Measurements from ENCODE around the gene HIPK1.
A peak's percentile ranks its signal among the peaks of the same experiment; 100 is the strongest.
"Not testable (repeated sequence)": the region's sequence is repeated elsewhere in the genome, so short reads cannot be mapped to it uniquely, and the experiment has no call there.

HIPK1 gene

DNA sequence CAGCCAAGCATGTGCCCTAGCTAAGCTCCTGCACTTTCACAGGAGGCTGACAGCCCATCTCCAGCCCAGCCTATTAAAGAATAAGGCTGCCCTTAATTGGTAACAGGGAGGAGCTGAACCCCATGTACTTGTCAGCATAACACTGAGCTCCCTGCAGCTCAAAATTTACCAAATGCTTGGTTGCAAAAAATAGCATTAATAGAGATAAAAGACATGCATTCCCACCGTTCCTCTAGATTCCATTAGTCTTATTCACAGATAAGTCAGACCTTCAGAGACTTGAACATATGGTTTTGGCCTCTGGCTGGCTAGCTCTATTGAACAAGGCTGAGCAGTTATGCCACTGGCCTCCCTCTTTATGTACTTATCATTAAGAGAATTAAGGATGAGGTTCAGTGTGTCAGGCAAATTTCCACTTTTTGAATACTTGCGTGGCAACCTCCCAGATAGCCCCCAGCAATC is 79.4 kb downstream of the HIPK1 start:
- Histone ChIP-seq H3K36me3 (ENCODE audit: insufficient read depth, low read depth, low read length) (no peaks in the 10 kb centered on the region), H3K4me1 (ENCODE audit: insufficient read depth, low read length) (peaks cover 11% of the 10 kb centered on the region; the same call in 1 of the 2 replicates), H3K9ac (ENCODE audit: low read depth, low read length) (no peak overlapping the region), H3K27me3 (ENCODE audit: insufficient read depth, low read length) (no peaks in the 10 kb centered on the region), H3K4me3 (ENCODE audit: low read length) (no peak overlapping the region), H3K27ac (ENCODE audit: low read length) (no peak overlapping the region), H3K9me3 (ENCODE audit: insufficient read depth, low read depth, low read length) (0 out of 2 replicates have a peak, but pooled peaks cover 2% of the 10 kb centered on the region)

DNA sequence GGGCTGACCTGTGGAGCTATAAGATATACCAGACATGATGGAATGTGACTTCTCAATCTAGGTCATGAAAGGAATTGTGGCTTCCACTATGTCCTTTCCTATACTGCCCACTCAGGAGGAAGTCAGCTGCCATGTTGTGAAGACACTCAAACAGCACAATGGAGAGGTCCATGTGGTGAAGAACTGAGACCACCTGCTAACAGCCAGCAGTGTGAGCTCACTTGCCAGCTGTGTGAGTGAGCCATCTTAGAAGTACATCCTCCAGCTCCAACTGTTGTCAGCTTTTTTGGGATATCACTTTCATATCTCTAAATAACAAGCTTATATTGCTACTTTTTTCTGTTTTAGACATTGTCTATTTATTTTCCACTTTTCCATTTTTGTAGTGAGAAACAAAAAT is 79.9 kb downstream of the HIPK1 start:
- Histone ChIP-seq H3K36me3 (ENCODE audit: insufficient read depth, low read depth, low read length) (no peaks in the 10 kb centered on the region), H3K27ac (ENCODE audit: low read length) (no peak overlapping the region), H3K27me3 (ENCODE audit: insufficient read depth, low read length) (no peaks in the 10 kb centered on the region), H3K4me1 (ENCODE audit: insufficient read depth, low read length) (peaks cover 11% of the 10 kb centered on the region; the same call in 1 of the 2 replicates), H3K4me3 (ENCODE audit: low read length) (no peak overlapping the region), H3K9ac (ENCODE audit: low read depth, low read length) (no peak overlapping the region), H3K9me3 (ENCODE audit: insufficient read depth, low read depth, low read length) (0 out of 2 replicates have a peak, but pooled peaks cover 2% of the 10 kb centered on the region)

DNA sequence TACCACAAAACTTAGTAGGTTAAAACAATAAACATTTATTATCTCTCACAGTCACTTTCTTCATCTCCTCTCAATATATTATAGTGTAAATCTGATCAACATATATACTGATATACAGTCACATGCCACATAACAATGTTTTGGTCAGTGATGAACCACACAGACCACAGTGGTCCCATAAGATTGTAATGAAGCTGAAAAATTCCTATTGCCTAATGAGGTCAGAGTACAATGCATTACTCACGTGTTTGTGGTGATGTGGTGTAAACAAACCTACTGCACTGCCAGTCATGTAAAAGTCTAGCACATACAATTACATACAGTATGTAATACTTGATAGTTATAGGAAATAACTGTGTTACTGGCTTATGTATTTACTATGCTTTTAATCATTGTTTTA is 80.3 kb downstream of the HIPK1 start:
- Histone ChIP-seq H3K27ac (ENCODE audit: low read length) (no peak overlapping the region), H3K9ac (ENCODE audit: low read depth, low read length) (no peak overlapping the region), H3K27me3 (ENCODE audit: insufficient read depth, low read length) (no peaks in the 10 kb centered on the region), H3K4me3 (ENCODE audit: low read length) (no peak overlapping the region), H3K4me1 (ENCODE audit: insufficient read depth, low read length) (peaks cover 11% of the 10 kb centered on the region; the same call in 1 of the 2 replicates), H3K36me3 (ENCODE audit: insufficient read depth, low read depth, low read length) (no peaks in the 10 kb centered on the region), H3K9me3 (ENCODE audit: insufficient read depth, low read depth, low read length) (0 out of 2 replicates have a peak, but pooled peaks cover under 1% of the 10 kb centered on the region)

DNA sequence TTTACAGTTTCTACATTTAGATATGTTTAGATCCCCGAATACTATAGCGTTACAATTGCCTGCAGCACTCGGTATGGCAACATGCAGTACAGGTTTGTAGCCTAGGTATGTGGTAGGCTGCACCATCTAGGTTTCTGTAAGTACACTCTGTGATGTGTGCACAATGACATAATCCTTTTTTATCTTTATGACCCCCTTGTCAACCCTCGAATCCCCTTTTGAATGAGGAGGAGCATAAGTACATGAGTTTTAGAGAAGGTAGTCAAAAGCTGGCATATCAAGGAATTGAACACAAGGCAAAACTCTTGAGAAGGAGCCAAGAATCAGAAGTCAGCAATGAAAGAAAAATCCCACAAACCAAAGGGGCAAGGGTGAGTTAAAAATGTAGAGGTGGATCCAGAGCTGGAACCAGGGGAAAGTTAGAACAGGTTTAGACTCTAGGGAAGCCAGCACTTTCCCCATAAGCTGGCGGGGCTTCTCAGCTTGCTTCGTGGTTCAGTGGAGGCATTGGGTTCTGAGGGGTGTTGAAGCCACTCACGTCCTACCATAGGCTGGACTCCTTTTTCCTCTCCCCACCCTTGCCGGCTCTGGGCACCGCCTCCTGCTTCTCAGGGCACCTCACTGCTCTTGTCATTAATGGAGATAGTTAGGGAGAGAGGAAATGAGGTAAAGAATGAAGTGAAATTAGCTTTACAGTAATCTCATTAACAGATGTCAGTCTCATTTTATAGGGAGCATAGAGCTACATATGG is 81.5 kb downstream of the HIPK1 start:
- Histone ChIP-seq H3K4me1 (ENCODE audit: insufficient read depth, low read length) (peaks cover 13% of the 10 kb centered on the region; the same call in 1 of the 2 replicates), H3K9ac (ENCODE audit: low read depth, low read length) (no peak overlapping the region), H3K36me3 (ENCODE audit: insufficient read depth, low read depth, low read length) (no peaks in the 10 kb centered on the region), H3K9me3 (ENCODE audit: insufficient read depth, low read depth, low read length) (no peaks in the 10 kb centered on the region), H3K4me3 (ENCODE audit: low read length) (no peak overlapping the region), H3K27ac (ENCODE audit: low read length) (no peak overlapping the region), H3K27me3 (ENCODE audit: insufficient read depth, low read length) (no peaks in the 10 kb centered on the region)

DNA sequence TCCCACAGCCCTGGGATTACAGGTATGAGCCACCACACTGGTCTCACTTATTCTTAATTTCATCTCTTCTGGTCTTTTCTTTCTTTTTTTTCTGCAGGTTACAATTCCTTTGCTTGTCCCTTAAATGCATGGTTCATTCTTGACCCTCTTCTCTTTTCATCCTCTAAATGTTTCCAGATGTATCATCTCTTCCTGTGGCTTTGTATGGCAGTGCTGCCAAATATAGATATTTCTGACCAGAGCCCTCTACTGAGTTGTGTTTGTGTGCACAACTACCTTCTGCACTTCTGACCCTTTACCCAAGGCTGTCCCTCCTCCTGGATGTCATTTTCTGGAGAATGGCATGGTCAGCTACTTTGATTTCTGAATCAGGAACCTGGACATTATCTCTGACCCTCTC is 82.7 kb downstream of the HIPK1 start:
- H3K4me1 ChIP-seq (ENCODE audit: insufficient read depth, low read length): peaks cover 13% of the 10 kb centered on the region; the same call in 1 of the 2 replicates

DNA sequence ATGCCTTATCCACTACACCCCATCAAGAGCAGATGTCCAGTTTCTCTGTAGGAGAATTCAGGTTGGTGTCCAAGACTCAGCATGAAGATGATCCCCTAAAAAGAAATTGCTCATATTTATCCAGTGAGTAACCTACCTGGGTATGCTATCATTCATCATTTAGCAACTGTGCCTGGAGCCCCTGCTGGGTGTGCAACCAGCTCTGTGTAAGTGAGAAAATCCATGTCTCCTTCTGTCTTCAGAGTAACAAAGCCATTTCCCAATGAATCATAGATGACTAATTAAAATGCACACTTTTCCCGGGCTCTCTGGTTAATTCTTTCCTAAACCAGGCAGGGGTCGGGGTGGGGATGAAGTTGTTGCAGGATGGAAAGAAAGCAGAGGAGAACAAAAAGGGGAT is 86.0 kb downstream of the HIPK1 start:
- no peak overlapping the region for H3K9ac ChIP-seq (ENCODE audit: low read depth, low read length)
- no peaks in the 10 kb centered on the region for H3K27me3 ChIP-seq (ENCODE audit: insufficient read depth, low read length)
- 0 out of 2 replicates have a peak, but pooled peaks cover 2% of the 10 kb centered on the region for H3K4me1 ChIP-seq (ENCODE audit: insufficient read depth, low read length)
- H3K4me3 ChIP-seq (ENCODE audit: low read length): no peak overlapping the region
- no peaks in the 10 kb centered on the region; the same call in 1 of the 2 replicates for H3K36me3 ChIP-seq (ENCODE audit: insufficient read depth, low read depth, low read length)
- H3K27ac ChIP-seq (ENCODE audit: low read length): no peak overlapping the region
- H3K9me3 ChIP-seq (ENCODE audit: insufficient read depth, low read depth, low read length): peaks cover 12% of the 10 kb centered on the region; the same call in 1 of the 2 replicates

More for the DNA sequence above, 82.7 kb downstream of the HIPK1 start:
- Histone ChIP-seq H3K9me3 (ENCODE audit: insufficient read depth, low read depth, low read length) (no peaks in the 10 kb centered on the region), H3K27me3 (ENCODE audit: insufficient read depth, low read length) (no peaks in the 10 kb centered on the region), H3K27ac (ENCODE audit: low read length) (no peak overlapping the region), H3K9ac (ENCODE audit: low read depth, low read length) (no peak overlapping the region), H3K4me3 (ENCODE audit: low read length) (no peak overlapping the region), H3K36me3 (ENCODE audit: insufficient read depth, low read depth, low read length) (no peaks in the 10 kb centered on the region)

DNA sequence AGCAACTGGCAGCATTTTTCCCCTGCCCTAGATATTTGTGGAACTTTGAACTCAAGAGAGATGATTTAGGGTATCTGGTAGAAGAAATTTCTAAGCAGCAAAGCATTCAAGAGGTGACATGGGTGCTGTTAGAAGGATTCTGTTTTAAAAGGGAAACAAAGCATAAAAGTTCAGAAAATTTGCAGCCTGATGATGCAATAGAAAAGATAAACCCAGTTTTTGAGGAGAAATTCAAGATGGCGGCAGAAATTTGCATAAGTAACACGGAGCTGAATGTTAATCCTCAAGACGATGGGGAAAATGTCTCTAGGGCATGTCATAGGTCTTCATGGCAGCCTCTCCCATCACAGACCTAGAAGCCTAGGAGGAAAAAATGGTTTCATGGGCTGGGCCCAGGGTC is 90.6 kb downstream of the HIPK1 start:
- H3K9ac ChIP-seq (ENCODE audit: low read depth, low read length); H3K4me3 ChIP-seq (ENCODE audit: low read length); H3K27me3 ChIP-seq (ENCODE audit: insufficient read depth, low read length); H3K36me3 ChIP-seq (ENCODE audit: insufficient read depth, low read depth, low read length); H3K27ac ChIP-seq (ENCODE audit: low read length): not testable (repeated sequence)
- H3K9me3 ChIP-seq (ENCODE audit: insufficient read depth, low read depth, low read length): peaks cover 15% of the 10 kb centered on the region; the same call in 1 of the 2 replicates
- peaks cover 22% of the 10 kb centered on the region; the same call in 1 of the 2 replicates for H3K4me1 ChIP-seq (ENCODE audit: insufficient read depth, low read length)

DNA sequence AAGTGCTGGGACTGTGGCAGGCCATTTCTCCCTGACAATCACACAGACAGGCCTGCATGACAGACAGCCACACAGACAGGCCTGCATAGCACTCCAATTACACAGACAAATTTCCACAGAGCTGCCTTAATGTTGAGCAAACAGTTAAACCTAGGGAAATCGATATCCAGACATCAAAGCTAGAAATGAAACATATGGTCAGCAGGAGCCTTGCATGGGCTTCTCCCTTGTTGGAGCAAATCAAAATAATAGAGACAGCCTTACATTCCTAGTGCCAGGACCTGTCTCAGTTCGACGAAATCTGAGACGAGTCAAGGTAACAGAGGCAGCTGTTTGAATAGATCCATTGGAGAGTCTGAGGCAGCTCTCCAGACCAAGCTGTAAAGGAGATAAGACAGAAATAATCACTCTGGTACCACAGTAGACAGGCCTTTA is 92.6 kb downstream of the HIPK1 start:
- H3K9ac ChIP-seq (ENCODE audit: low read depth, low read length): no peak overlapping the region
- H3K4me1 ChIP-seq (ENCODE audit: insufficient read depth, low read length): peaks cover 23% of the 10 kb centered on the region; the same call in 1 of the 2 replicates
- H3K9me3 ChIP-seq (ENCODE audit: insufficient read depth, low read depth, low read length): peaks cover 15% of the 10 kb centered on the region; the same call in 1 of the 2 replicates
- H3K4me3 ChIP-seq (ENCODE audit: low read length): no peak overlapping the region
- no peaks in the 10 kb centered on the region; the same call in 1 of the 2 replicates for H3K36me3 ChIP-seq (ENCODE audit: insufficient read depth, low read depth, low read length)
- H3K27ac ChIP-seq (ENCODE audit: low read length): no peak overlapping the region
- H3K27me3 ChIP-seq (ENCODE audit: insufficient read depth, low read length): no peaks in the 10 kb centered on the region

DNA sequence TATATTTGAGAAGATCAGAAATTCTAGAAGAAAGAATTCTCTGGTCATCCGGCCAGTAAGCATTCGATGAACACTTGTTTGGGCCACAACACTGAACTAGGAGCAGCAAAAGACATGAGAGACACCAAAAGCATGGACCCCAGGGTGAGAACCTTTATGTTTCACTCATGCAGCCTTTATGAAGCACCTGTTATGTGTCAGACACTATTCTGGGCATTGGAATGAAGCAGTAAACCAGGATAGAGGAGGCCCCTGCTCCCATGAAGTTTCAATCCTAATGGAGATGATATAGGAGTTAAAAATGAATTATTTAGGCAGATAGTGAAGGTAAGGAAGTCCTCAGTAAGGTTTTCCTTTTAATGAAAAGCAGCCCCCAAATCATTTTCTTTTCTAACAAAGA is 93.8 kb downstream of the HIPK1 start:
- Histone ChIP-seq H3K36me3 (ENCODE audit: insufficient read depth, low read depth, low read length) (no peaks in the 10 kb centered on the region; the same call in 1 of the 2 replicates), H3K27me3 (ENCODE audit: insufficient read depth, low read length) (no peaks in the 10 kb centered on the region), H3K9ac (ENCODE audit: low read depth, low read length) (no peak overlapping the region), H3K9me3 (ENCODE audit: insufficient read depth, low read depth, low read length) (peaks cover 15% of the 10 kb centered on the region; the same call in 1 of the 2 replicates), H3K4me1 (ENCODE audit: insufficient read depth, low read length) (peaks cover 23% of the 10 kb centered on the region; the same call in 1 of the 2 replicates), H3K4me3 (ENCODE audit: low read length) (no peak overlapping the region), H3K27ac (ENCODE audit: low read length) (no peak overlapping the region)

DNA sequence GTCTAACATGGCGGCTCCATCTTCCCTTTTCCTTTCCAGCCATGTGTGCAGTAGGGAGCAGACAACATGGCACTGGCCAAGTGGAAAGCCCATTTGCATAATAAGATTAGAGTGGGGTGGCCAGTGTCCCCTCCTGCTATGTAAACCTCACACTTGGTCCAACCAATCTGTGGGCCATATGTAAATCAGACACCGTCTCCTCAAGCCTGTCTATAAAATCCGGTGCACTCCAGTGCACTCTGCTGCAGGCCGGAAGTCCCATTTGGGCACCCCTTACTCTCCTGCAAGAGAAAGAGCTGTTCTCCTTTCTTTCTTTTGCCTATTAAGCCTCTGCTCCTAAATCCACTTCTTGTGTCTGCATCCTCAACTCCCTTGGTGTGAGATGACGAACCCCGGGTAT is 94.3 kb downstream of the HIPK1 start:
- Histone ChIP-seq H3K4me3 (ENCODE audit: low read length) (no peak overlapping the region), H3K36me3 (ENCODE audit: insufficient read depth, low read depth, low read length) (no peaks in the 10 kb centered on the region; the same call in 1 of the 2 replicates), H3K9me3 (ENCODE audit: insufficient read depth, low read depth, low read length) (peaks cover 15% of the 10 kb centered on the region; the same call in 1 of the 2 replicates), H3K27ac (ENCODE audit: low read length) (peak overlapping the region; percentile 91), H3K4me1 (ENCODE audit: insufficient read depth, low read length) (peaks cover 23% of the 10 kb centered on the region; the same call in 1 of the 2 replicates), H3K27me3 (ENCODE audit: insufficient read depth, low read length) (no peaks in the 10 kb centered on the region), H3K9ac (ENCODE audit: low read depth, low read length) (peak overlapping the region; percentile 64; the same call in 1 of the 2 replicates)

DNA sequence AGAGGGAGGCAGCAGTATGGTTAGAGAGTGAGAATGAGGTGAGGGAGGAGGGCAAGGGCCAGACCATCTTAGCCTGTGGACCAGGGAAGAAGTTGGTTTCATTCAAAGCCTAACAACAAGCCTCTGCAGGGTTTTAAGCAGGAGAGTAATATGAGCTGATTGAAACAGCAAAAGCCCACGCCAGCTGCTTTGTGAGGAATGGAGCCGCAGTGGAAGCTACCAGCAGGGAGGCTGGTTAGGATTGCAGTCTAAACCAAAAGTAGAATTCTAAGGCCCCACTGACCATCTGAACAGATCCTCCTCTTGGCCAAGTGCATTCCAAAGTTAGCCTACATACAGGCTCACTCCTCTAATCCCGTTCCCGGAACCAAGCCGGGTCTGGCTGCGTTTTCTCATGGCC is 94.9 kb downstream of the HIPK1 start:
- H3K27me3 ChIP-seq (ENCODE audit: insufficient read depth, low read length): no peaks in the 10 kb centered on the region
- H3K27ac ChIP-seq (ENCODE audit: low read length): peak overlapping the region; percentile 91
- H3K9me3 ChIP-seq (ENCODE audit: insufficient read depth, low read depth, low read length): peaks cover 11% of the 10 kb centered on the region; the same call in 1 of the 2 replicates
- H3K4me1 ChIP-seq (ENCODE audit: insufficient read depth, low read length): peaks cover 23% of the 10 kb centered on the region; the same call in 1 of the 2 replicates
- H3K9ac ChIP-seq (ENCODE audit: low read depth, low read length): peak overlapping the region; percentile 64; the same call in 1 of the 2 replicates
- H3K36me3 ChIP-seq (ENCODE audit: insufficient read depth, low read depth, low read length): no peaks in the 10 kb centered on the region; the same call in 1 of the 2 replicates
- H3K4me3 ChIP-seq (ENCODE audit: low read length): peak overlapping the region; percentile 2; the same call in 1 of the 2 replicates

All from iPS-20b (cell line).